Body of pancreas (tissue), 4 donors: ENCODE data around the gene SERTM2. TPM values are rescaled to one million over a fixed set of nuclear protein-coding genes. Genes with fewer than 3 reads are reported as not detected.
A peak's percentile ranks its signal among the peaks of the same experiment; 100 is the strongest.

Source experiments
- ATAC-seq: fragments of 150-250 bp; one replicate; pipeline ENCODE4 v1.9.1; 2016
- DNase-seq, 4 donors: peaks; one replicate each; pipeline ENCODE4 v3.0.0-alpha.2; 2019
- H3K27ac ChIP-seq, 4 donors: fragments of 200-600 bp; sonication (generic); 1 replicate in 3 of 4; 2 replicates in 1 of 4; pipeline versions ENCODE4 v1.5.1 to v1.6.1; 2016 to 2019; ENCODE audit warnings: mild to moderate bottlenecking in 1 of 4, mixed read lengths in 1 of 4, moderate library complexity in 1 of 4
- H3K27me3 ChIP-seq, 2 donors: fragments of 200-600 bp; sonication (generic); one replicate each; pipeline ENCODE4 v1.6.0; 2016; ENCODE audit warnings: mild to moderate bottlenecking in 1 of 2
- H3K36me3 ChIP-seq, 2 donors: fragments of 200-600 bp; sonication (generic); replicated peaks in 1 of 2; 2 replicates each; pipeline ENCODE4 v1.5.1; 2016; ENCODE audit warnings: low read depth in 2 of 2; ENCODE audit not compliant: insufficient read depth in 1 of 2
- H3K4me1 ChIP-seq: fragments of 200-600 bp; sonication (generic); one replicate; pipeline ENCODE4 v1.6.0; 2016
- H3K4me3 ChIP-seq, 2 donors: fragments of 200-600 bp; sonication (generic); 1 replicate in 1 of 2; 2 replicates in 1 of 2; pipeline ENCODE4 v1.5.1; 2016 to 2019
- H3K9me3 ChIP-seq, 3 donors: fragments of 200-600 bp; sonication (generic); 1 replicate in 2 of 3; 2 replicates in 1 of 3; pipeline ENCODE4 v1.5.1; 2016
- CTCF ChIP-seq, 7 experiments: fragments of 450-650 bp in 4 of 7; fragments of 200-600 bp in 3 of 7; sonication (generic) in 3 of 7; IDR thresholded peaks; one replicate each; pipeline ENCODE4 v1.5.1; 2016 to 2019; ENCODE audit warnings: antibody characterized with exemption in 7 of 7
- POLR2A ChIP-seq, 3 donors: fragments of 450-650 bp; IDR thresholded peaks; one replicate each; pipeline ENCODE4 v1.6.1; 2016; ENCODE audit warnings: antibody characterized with exemption in 3 of 3, mild to moderate bottlenecking in 2 of 3
- WGBS, 2 donors: methylation state at CpG; one replicate each; pipeline ENCODE4 v1.1.5; 2017; 5-methylcytosine and 5-hydroxymethylcytosine counted together
- intact Hi-C: fragments of 100-400 bp; cut with DNase I; formaldehyde crosslinking; loops from one replicate; pipeline ENCODE4 v1.15.1; 2023
- total RNA-seq, 2 donors: library from RNA; depleted of rRNA; stranded (reverse); fragments of >200 nt; gene quantifications; one replicate each; pipeline ENCODE4 v1.1.0, GENCODE V29; 2016

The SERTM2 gene
- total RNA-seq: not detected

- DNase-seq: no peak
- WGBS, 2 donors: 0 to 10% methylated on average over 3 of the region's 3 CpGs
- TF ChIP-seq POLR2A (IDR thresholded peaks at IDR 0.05) (no peak), CTCF (IDR thresholded peaks at IDR 0.05) (no peak)
- H3K9me3 ChIP-seq: no peaks in the 10 kb centered on the region
- no peaks in the 10 kb centered on the region for H3K36me3 ChIP-seq
- intact Hi-C loops: no loop called here
- ATAC-seq: no peak
- H3K27ac ChIP-seq: no peak within 1 kb of the TSS
- H3K4me1 ChIP-seq: no peaks in the 10 kb centered on the region
- H3K4me3 ChIP-seq: no peak within 1 kb of the TSS
- H3K27me3 ChIP-seq: no peaks in the 10 kb centered on the region
These were observed at the start of gene SERTM2 for GRCh38 chrX:111511477-111511876. SERTM2 (plus strand) TSS chrX:111511645; CDS start chrX:111518858, 7,213 bp downstream.

GRCh38 chrX:111465669-111466068 is 45.8 kb upstream of the SERTM2 start:
- Histone ChIP-seq H3K4me1 (no peaks in the 10 kb centered on the region), H3K27ac (no peak overlapping the region), H3K27me3 (no peaks in the 10 kb centered on the region), H3K4me3 (no peak overlapping the region), H3K36me3 (no peaks in the 10 kb centered on the region), H3K9me3 (no peaks in the 10 kb centered on the region)
- ATAC-seq (no peak), DNase-seq (no peak)
- no peak for TF ChIP-seq POLR2A (IDR thresholded peaks at IDR 0.05)
- no peak for TF ChIP-seq CTCF (IDR thresholded peaks at IDR 0.05)
- WGBS, 2 donors: 38 to 50% methylated on average over 1 of the region's 1 CpG
- intact Hi-C loops: no loop called here

- TF ChIP-seq POLR2A (IDR thresholded peaks at IDR 0.05) (no peak), CTCF (IDR thresholded peaks at IDR 0.05) (no peak)
- no peak for ATAC-seq
- peak; percentile 11 to 25 (median 12) for DNase-seq
- H3K4me1 ChIP-seq: no peaks in the 10 kb centered on the region
- H3K27ac ChIP-seq: no peak overlapping the region
- H3K36me3 ChIP-seq: no peaks in the 10 kb centered on the region
- no peaks in the 10 kb centered on the region for H3K9me3 ChIP-seq
- WGBS, 2 donors: 0 to 5% methylated on average over 1 of the region's 1 CpG
- intact Hi-C loops: no loop called here
- H3K27me3 ChIP-seq: no peaks in the 10 kb centered on the region
- no peak overlapping the region for H3K4me3 ChIP-seq
These were observed 43.5 kb upstream of the SERTM2 start for GRCh38 chrX:111467896-111468295.

GRCh38 chrX:111470681-111471403 is 40.6 kb upstream of the SERTM2 start:
- H3K4me1 ChIP-seq: no peaks in the 10 kb centered on the region
- H3K4me3 ChIP-seq: no peak overlapping the region
- H3K9me3 ChIP-seq: no peaks in the 10 kb centered on the region
- 60 to 90% methylated on average over 1 to 2 of the region's 2 CpGs for WGBS, 2 donors
- no peaks in the 10 kb centered on the region for H3K36me3 ChIP-seq
- DNase-seq (no peak), ATAC-seq (no peak)
- intact Hi-C loops: no loop called here
- no peak overlapping the region for H3K27ac ChIP-seq
- H3K27me3 ChIP-seq: no peaks in the 10 kb centered on the region
- TF ChIP-seq POLR2A (IDR thresholded peaks at IDR 0.05) (no peak), CTCF (IDR thresholded peaks at IDR 0.05) (no peak)

GRCh38 chrX:111481896-111482295 is 29.5 kb upstream of the SERTM2 start:
- TF ChIP-seq POLR2A (IDR thresholded peaks at IDR 0.05) (no peak), CTCF (IDR thresholded peaks at IDR 0.05) (no peak)
- no peak overlapping the region for H3K27ac ChIP-seq
- intact Hi-C loops: no loop called here

More at GRCh38 chrX:111481896-111482295, 29.5 kb upstream of the SERTM2 start:
- H3K36me3 ChIP-seq: no peaks in the 10 kb centered on the region
- DNase-seq (no peak), ATAC-seq (no peak)
- no peak overlapping the region for H3K4me3 ChIP-seq
- H3K9me3 ChIP-seq: no peaks in the 10 kb centered on the region
- H3K27me3 ChIP-seq: no peaks in the 10 kb centered on the region
- no peaks in the 10 kb centered on the region for H3K4me1 ChIP-seq
